Fibroblast of peridontal ligament (primary cell): Measurements from ENCODE around the gene SPDYE2.
"Not testable (repeated sequence)": the region's sequence is repeated elsewhere in the genome, so short reads cannot be mapped to it uniquely, and the experiment has no call there.

Source experiments
- DNase-seq: peaks from one replicate; pipeline ENCODE4 v3.0.0-alpha.2; 2010; ENCODE audit errors: extremely low read depth

Gene SPDYE2

DNA sequence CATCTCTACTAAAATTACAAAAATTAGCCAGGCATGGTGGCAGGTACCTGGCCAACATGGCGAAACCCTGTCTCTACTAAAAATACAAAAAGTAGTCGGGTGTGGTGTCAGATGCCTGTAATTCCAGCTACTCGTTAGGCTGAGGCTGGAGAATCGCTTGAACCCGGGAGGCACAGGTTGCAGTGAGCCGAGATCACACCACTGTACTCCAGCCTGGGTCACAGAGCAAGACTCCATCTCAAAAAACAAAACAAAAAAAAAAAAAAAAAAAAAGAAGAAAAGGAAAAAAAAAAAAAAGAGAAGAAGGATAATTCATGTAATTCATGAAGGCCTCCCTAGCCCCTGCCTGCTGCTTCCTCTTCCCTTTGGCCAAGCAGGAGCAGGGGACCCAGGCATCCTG is 10.4 kb upstream of the SPDYE2 start:
- DNase-seq, result not testable (repeated sequence)

DNA sequence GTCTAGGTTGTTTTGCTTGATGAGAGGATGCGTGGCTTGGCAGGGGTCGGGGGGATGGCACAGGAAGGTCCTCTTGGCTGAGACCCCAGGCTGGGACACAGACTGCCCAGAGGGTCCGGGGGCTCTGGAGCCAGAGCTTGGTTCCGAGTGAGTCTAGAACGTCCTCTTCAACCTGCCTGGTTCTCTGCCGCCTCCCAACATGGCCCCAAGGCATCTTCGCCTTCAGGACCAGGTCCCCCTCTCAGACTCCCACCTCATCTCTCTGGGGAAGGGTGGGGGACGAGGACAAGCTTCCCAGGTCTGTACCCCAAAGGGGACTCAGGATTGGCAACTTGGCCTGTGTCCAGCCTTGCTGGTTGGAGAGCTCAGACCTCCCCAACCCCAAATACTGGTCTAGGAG is 8.9 kb upstream of the SPDYE2 start:
- not testable (repeated sequence) for DNase-seq

DNA sequence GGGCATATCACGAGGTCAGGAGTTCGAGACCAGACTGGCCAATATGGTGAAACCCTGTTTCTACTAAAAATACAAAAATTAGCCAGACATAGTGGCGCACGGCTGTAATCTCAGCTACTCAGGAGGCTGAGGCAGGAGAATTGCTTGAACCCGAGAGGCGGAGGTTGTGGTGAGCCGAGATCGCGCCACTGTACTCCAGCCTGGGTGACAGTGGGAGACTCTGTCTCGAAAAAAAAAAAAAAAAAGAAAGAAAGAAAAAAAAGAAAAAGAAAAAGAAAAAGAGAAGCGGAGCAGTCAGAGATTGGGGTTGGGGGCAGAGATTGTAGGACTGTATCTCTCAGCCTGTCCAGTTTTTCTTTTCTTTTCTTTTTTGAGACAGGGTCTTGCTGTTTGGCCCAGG is 8.3 kb upstream of the SPDYE2 start:
- not testable (repeated sequence) for DNase-seq

DNA sequence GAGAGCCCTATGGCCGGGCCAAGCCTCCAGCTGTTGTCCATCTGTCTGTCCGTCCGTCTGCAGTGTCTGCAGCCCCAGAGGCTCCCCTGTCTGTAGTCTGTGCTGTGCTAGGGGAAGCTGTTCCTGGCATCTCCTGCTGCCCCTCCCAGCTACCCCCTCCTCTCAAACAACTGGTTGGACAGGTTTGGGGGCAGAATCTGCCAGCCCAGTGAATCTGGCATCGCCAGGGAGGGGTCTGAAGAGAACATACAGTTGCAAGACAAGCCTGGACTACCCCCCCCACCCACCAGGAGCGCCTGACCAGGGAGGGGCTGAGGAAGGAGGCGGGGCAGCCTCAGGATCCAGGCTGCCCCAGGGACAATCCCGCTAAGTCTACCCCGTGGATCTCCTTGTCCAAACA is 7.4 kb upstream of the SPDYE2 start, which contains the start of gene UPK3BL2:
UPK3BL2 (minus strand) TSS at position 101 of the 400 bp plus-strand sequence; CDS start at position 41, 60 bp downstream.
- DNase-seq, result not testable (repeated sequence)

DNA sequence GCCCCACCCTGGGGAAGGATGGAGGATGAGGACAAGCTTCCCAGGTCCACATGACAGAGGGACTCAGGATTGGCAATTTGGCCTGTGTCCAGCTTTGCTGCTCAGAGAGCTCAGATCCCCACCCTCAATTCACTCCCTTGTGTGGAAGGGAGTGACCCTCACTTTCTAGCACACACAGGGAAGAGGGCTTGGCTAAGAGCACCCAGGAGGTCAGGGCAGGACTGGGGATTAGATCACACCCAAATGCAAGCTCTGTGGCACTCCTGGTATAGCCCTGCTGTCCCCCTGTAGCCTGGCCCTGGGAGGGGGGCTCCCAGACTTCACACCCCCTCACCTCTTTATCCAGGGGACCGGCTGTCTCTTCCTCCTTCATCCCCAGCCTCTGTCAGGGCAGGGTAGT is 6.7 kb upstream of the SPDYE2 start:
- DNase-seq, result not testable (repeated sequence)

DNA sequence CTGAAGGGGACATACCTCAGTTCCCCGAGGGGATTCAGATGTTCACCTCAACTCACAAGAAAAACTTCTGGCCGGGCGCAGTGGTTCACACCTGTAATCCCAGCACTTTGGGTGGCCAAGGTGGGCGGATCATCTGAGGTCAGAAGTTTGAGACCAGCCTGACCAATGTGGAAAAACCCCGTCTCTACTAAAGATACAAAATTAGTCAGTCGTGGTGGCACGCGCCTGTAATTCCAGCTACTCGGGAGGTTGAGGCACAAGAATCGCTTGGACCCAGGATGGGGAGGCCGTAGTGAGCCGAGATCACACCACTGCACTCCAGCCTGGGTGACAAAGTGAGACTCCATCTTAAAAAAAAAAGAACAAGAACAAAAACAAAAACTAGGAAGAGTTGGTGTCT is 5.7 kb upstream of the SPDYE2 start:
- DNase-seq, result not testable (repeated sequence)

DNA sequence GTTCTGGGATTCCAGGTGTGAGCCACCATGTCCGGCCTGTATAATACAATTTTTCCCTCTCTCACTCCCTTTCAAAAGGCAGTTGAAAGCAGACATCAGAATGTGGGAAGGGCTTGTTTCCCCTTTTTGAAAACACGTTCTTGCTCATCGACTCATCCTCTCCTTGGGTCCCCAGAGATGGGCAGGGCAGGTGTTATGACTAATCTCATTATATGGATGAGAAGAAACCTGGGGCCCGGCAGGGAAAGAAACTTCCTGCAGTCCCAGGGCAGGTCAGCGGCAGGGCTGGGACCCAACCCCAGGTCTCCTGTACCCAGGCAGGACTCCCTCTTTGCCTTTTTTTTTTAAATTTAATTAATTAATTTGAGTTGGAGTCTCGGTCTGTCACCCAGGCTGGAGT is 4.7 kb upstream of the SPDYE2 start:
- not testable (repeated sequence) for DNase-seq

DNA sequence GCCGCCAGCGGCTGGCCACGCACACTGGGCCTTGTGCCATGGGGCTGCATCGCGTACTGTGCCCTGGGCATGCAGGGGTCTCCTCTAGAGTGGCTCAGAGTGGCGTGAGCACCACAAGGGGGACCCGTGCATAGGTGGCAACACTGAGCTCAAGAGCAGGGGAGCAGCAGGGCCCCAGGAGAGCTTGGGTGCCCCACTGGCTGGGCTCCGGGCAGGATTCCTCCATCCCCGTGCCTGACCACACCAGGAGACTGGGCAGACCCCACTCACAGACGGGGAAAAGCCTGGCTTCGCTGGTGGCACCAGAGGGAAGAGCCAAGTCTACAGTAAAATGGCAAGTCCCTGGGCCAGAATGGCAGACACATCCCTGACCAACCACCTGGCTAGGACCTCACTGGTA is 17.6 kb downstream of the SPDYE2 start:
- not testable (repeated sequence) for DNase-seq

DNA sequence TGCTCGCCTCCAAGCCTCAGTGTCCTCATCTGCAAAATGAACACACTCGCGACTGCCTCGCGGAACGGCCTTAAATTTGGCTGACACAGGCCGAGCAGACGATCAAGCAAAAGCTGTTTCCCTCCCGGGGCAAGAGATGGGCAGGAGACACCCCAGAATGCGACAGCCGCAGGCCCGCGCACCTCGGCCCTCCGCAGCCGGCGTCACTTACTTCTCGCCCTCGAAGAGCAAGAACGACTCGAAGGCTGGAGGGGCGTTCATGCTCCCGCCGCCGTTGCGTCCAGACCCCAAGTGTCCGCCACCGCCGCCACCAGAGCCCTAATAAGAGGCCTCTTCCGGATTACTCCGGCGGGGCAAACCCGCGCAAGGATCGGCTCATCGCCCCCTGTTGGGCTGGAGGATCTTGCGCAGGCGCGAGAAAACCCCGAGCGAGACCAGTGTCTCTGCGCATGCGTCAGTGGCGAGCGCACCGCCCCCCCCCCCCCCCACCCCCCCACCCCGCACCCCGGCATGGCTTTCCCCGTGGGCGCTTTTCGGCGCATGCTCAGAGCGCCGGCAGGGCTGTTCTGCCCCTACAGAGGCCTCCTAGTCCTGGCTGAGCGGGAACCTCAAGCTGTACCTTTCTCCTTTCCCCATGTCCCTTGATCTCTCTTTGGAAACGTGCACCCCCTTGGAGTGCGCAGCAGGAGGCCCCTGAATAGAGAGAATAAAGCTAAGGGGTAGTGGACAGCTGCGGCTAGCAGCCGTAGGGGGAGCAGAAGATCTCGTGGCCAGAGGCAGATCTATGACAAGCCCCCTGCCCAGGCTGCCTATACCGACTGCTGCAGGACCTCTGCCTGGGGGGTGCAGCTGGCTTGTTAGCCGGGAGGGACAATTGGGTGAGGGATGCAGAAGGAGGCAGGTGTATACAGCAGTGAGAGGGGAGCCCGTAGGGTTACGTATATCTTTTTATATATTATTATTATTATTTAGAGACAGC is 21.5 kb downstream of the SPDYE2 start, which contains the start of gene POLR2J3:
POLR2J3 (minus strand) TSS at position 323 of the 979 bp plus-strand sequence; CDS start at position 261, 62 bp downstream.
- peak; percentile 91 for DNase-seq

DNA sequence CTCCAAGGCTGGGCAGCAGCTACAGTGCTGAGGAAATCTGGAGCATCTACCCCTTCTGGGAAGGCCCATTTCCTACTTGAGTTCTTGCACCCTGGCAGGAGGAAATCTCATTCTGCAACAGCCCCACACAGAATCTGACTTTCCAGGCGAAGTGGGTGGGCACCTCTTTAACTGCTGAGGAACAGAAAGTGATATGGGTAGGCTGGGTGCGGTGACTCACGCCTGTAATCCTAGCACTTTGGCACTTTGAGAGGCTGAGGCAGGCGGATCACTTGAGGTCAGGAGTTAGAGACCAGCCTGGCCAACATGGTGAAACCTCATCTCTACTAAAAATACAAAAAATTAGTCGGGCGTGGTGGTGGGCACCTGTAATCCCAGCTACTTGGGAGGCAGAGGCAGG is 23.6 kb downstream of the SPDYE2 start:
- DNase-seq, result not testable (repeated sequence)

DNA sequence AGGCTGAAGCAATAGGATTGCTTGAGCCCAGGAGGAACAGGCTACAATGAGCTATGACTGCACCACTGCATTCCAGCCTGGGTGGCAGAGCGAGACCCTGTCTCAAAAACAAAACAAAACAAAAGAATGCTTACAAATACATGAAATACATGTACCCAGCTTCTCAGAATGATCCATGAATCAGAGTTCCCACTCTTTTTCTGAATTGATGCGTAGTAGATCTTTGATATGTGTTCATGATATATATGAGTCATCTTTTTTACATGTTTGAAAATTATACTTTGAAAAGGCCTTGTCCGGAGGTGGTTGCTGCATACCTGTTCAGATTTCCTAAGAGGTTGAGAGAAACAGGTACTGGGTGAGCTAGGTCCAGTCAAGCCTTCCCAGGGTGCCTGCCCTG is 25.3 kb downstream of the SPDYE2 start:
- not testable (repeated sequence) for DNase-seq

DNA sequence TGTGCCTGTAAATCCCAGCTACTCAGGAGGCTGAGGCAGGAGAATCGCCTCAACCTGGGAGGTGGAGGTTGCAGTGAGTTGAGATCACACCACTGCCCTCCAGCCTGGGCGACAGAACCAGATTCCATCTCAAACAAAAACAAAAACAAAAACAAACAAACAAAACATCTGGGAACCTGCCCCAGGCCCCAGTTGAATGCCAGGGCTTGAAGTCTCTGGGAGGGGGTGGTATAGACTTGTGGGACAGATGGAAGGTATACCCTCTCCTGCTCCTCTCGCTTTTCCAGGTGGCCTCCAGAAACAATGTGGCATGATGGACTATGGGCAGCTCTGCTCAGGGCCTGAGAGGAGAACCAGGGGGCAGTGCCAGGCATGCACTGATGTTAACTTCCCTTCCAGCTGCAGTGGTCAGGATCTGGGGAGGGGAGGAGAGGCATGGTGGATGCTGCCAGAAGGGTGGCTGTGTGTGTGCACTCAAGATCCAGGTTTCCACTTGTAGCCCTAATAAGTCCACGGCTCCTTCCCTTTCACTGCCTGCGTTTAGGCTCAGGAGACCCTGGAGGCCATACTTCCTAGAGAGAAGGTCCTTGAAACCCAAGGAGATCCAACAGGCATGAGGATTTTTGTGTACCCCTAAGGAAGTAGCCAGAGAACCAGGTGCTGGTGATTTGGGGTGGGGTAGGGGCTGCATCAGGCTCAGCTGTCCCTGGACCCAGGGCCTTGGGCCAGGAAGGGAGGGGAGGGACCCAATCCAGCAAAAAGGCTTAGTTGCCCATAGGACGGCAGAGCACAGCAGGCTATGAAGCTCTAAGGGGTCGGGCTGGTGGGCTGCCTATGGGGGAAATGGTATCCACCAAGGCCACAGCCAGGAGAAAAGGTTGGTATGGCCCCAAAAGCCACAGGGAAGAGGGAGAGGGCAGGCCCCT is 26.6 kb downstream of the SPDYE2 start:
- DNase-seq, result not testable (repeated sequence)

DNA sequence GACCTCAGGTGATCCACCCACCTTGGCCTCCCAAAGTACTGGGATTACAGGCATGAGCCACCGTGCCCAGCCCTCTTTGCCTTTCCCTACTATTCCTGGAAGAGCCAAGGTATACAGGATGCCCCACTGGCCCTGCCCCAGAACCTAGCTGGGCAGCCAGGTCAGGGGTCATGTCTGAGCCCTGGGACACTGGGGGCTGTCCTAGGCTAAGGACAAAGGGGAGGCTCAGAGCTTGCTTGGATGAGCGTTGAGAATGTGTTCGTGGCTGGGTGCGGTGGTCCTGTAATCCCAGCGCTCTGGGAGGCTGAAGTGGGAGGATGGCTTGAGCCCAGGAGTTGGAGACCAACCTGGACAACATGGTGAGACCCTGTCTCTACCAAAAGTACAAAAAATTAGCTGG is 27.5 kb downstream of the SPDYE2 start:
- not testable (repeated sequence) for DNase-seq

DNA sequence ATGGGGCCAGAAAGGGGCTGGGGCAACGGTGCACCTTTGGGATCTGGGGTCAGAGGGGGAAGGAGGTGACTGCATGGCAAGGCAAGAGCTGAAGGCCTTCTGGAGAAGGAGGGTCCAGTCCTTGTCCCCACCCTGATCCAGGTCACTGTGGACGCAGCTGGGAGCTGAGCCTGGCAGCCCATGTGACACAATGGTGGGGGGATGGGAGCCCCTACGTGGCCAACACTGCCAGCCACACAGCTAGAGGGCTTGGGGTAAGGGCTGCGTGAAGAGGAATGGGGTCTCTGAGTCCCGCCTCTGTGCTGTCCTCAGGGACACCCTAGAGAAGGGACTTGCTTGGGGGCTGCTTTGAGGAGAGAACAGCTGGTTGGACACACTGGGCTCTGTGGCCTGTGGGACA is 30.7 kb downstream of the SPDYE2 start:
- DNase-seq, result not testable (repeated sequence)

DNA sequence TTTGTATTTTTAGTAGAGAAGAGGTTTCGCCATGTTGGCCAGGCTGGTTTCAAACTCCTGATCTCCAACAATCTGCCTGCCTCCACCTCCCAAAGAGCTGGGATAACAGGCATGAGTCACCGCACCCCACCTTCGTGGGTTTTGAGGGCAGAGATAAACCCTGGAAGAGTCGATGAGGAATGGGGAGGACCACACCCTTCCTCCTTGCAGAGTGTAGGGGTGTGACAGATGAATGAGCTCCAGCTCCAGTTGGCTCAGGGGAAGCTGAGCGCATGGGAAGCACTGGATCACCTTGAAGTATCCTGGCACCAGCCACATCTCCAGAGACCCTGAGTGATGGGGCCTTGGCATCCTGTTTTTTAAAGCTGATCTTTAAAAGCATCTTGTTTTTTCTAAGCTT is 32.5 kb downstream of the SPDYE2 start:
- DNase-seq, result not testable (repeated sequence)

DNA sequence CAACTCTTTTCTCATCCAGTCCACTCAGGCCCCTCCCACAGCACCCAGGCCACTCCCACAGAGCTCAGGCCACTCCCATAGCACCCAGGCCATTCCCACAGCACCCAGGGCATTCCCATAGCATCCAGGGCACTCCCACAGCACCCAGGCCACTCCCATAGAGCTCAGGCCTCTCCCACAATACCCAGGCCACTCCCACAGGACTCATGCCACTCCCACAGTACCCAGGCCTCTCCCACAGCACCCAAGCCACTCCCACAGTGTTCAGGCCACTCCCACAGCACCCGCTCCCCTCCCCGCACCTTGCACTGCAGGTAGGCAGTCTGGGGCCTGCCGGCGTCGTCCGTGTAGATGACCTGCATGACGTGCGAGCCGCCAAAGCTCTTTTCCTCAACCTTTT is 38.8 kb downstream of the SPDYE2 start:
- not testable (repeated sequence) for DNase-seq

DNA sequence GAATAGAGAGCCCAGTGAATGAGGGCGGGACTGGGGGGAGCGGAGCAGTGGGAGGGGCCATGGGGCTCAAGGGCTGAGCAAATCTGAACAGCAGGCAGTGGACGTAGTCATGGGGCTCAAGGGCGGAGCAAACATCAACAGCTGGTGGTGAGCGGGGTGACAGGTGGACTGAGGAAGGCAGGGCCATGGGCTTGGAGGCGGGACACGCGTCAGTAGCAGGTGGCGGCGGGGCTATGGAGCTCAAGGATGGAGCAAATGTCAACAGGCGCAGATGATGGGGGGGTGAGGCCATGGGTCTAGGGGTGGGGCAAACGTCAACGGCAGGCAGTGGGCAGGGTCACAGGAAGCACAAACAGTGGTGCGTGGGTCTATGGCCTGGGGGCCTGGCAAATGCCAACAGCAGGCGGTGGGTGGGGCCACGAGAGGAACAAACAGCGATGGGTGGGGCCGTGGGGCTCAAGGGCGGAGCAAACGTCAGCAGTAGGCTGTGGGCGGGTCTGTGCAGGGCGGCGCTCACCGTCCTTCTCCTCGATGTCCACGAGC is 41.5 kb downstream of the SPDYE2 start:
- DNase-seq, result not testable (repeated sequence)

DNA sequence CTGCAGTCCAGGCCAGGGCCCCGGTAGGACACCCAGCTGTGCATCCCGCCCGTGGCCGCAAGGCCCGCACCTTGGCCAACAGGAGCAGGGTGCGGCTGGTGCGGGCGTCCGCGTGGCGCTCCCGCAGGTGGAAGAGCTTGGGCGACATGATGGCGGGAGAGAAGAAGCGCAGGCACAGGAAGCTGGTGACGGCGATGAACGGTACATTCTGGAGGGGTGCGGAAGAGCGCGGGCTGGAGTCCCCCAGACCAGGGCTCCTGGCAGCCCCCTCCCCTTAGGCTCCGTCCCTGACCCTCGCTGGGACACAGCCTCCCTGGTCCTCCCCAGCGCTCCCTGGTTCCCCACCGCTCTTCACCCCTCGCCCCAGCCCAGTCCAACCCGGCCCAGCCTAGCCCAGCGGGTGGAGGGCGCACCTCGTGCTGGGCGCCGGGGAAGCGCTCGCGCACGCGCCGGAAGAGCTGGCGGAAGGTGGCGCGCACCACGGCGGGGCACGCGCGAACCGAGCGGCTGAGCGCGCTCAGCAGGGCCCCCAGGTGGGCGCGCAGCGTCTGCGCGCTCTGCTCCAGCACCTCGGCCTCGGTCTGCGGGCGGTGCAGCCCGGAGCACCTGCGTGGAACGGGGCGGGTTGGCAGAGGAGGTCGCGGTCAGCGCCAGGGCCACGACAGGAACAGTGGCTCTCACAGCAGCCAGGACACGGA is 42.8 kb downstream of the SPDYE2 start:
- not testable (repeated sequence) for DNase-seq

DNA sequence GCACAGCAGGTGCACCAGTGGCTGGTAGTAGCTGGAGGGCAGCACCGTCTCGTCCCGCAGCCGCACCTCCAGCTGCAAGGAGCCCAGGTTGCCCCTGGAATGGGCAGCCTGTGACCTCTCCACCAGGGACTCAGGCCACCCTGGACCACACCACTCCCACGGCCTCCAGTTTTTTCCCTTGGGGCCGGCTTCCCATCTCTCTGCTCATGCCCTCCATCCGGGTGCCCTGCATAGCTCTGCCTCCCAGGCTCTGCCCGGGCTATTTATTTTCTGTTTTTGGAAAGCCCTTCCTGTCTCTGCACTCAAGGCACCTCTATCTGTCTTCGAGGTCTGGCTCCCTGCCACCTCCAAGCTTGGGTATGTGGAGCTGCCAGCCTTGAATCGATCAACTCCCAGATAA is 45.0 kb downstream of the SPDYE2 start:
- not testable (repeated sequence) for DNase-seq

DNA sequence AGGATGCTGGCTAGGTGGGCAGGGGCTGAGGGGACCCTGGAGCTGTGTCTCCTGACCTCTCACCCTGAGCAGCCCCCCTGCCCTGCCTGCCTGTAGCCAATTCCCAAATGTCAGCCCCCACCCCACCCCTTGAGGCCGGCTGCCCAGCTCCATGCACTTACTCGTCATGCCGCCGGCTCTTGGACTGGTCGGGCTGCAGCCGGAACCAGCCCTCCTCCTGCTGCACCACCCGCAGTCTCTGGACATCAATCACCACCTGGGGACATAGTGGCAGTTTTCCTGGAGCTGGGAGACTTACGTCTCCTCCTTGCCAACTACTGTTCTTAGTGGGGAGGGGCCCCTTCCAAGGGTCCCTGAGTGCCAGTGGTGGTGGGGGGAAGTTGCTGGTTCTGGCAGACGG is 48.7 kb downstream of the SPDYE2 start:
- not testable (repeated sequence) for DNase-seq

DNA sequence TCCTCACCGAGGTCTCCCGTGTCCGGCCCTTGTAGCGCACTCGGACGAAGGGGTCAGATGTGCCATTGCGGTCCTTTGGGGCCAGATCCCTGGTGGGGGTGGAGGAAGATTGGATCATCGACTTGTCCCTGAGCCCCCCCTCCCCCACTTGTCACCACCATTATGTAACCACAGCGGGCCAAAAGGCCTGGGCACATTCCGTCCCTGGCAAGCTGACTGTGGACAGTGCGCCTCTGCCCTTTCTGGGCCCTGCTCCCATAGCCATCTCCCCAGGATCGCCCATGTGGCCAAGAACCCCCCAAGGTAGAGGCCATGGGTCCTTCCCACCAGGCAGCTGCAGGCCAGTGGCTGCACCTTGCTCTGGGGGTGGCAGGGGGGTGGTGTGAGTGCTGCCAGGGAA is 51.3 kb downstream of the SPDYE2 start:
- not testable (repeated sequence) for DNase-seq
